ENCODE data around the gene ENOX2. TPM values are rescaled to one million over a fixed set of nuclear protein-coding genes. Genes with fewer than 3 reads are reported as not detected.

ENOX2 gene
- total and polyA plus RNA-seq, 2 of the 13 experiments (the other 11 are each of a cell fraction or from before 2014, with no cell fraction given): 5.9 to 8.5 TPM

DNA sequence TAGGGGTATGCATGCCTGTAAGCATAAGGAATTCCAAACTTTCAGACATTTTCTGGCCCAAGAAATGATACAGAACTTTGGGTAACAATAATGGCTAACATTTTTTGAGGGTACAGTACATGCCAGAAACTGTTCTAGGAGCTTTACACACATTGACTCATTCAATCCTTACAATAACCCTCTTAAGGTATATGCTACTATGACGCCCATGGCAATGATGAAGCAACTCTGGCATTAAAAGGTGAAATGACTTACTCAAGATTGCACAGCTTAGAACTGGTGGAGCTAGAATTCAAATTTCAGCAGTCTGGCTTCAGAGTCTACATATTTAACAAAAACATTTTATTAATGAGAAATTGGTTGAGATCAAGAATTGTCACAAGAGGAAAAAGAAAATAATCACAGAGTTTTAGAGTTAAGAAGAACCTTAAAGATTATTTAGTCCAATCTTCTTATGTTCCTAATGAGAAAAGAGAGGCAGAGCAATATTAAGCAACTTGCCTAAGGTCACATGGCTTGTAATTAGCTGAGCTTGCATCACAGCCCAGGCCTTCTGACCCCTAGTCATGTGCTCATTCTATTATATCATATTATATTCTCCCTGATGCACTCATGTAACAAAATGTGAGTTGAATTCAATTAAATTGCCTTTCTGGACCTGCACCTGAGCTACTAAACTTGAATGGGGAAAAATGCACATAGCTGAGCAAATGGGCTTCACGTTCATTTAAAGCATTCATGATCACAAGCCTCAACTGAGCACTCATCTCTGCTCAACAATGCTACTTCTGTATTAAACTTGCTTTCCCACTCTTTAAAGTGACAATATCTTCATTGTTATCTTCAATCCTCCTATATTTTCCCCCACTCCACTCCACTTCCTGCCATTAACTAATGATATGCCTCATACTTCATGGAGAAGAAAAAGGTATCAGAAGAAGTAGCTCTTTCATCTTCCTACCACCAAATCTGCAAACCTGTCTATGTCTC is 73.2 kb downstream of the ENOX2 start:
- Histone ChIP-seq H3K79me2 (ENCODE audit: insufficient read depth, low read length) (no peaks in the 10 kb centered on the region), H3K4me2 (ENCODE audit: low read depth, low read length) (no peak overlapping the region), H2AFZ (ENCODE audit: low read length) (no peak overlapping the region), H3K9ac (ENCODE audit: insufficient read depth, low read depth, low read length) (no peak overlapping the region), H3K27me3 (ENCODE audit: control insufficient read depth in 1 of 2, insufficient read depth in 2 of 2, low read length in 2 of 2) (no peaks in the 10 kb centered on the region), H3K27ac (ENCODE audit: extremely low read length, insufficient read depth, low read length) (no peak overlapping the region), H3K36me3 (replicated peaks in 1 of 2; ENCODE audit: control insufficient read depth in 1 of 2, insufficient read depth in 2 of 2, low read length in 2 of 2) (no peaks in the 10 kb centered on the region), H3K4me3 (replicated peaks in 1 of 3; ENCODE audit: insufficient read depth in 1 of 3, low read depth in 2 of 3, low read length in 3 of 3) (no peak overlapping the region), H3K9me3 (ENCODE audit: low read length) (no peaks in the 10 kb centered on the region), H4K20me1 (ENCODE audit: insufficient read depth, low read length) (no peaks in the 10 kb centered on the region), H3K4me1 (ENCODE audit: insufficient read depth, low read length) (no peaks in the 10 kb centered on the region)
- ATAC-seq (no peak), FAIRE-seq (no peak), DNase-seq (ENCODE audit: low spot score) (no peak)
- in situ Hi-C loops (cut with HindIII; ENCODE audit: extremely low pct_ligation_motif_present, low pct_unique_long_range_greater_than_20kb): no loop called here
- WGBS (ENCODE audit: low lambda C conversion rate): 100% methylated on average over 1 of the region's 2 CpGs
- intact Hi-C loops (cut with micrococcal nuclease; ENCODE audit: unreplicated experiment): no loop called here
- BruUV-seq (replicated peaks): no TSS peak
- CTCF ChIA-PET (ENCODE audit: low intra/inter-chr PET ratio, low total read pairs): no interaction called here
- POLR2A ChIA-PET: no interaction called here
- no peak for TF ChIP-seq SRSF4 (IDR thresholded peaks at IDR 0.05; ENCODE audit: low read depth, low read length, poor library complexity, severe bottlenecking)
- TF ChIP-seq XRCC5 (optimal IDR thresholded peaks at IDR 0.05; ENCODE audit: low read length): no peak
- TF ChIP-seq, protein P1, sequence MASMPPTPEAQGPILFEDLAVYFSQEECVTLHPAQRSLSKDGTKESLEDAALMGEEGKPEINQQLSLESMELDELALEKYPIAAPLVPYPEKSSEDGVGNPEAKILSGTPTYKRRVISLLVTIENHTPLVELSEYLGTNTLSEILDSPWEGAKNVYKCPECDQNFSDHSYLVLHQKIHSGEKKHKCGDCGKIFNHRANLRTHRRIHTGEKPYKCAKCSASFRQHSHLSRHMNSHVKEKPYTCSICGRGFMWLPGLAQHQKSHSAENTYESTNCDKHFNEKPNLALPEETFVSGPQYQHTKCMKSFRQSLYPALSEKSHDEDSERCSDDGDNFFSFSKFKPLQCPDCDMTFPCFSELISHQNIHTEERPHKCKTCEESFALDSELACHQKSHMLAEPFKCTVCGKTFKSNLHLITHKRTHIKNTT (CRISPR knock-in tag; IDR thresholded peaks at IDR 0.05): no peak
- TF ChIP-seq PRPF4 (IDR thresholded peaks at IDR 0.05; ENCODE audit: low read depth, low read length, poor library complexity, severe bottlenecking): no peak
- no peak for TF ChIP-seq DR1 (CRISPR knock-in tag; IDR thresholded peaks at IDR 0.05)
- no peak for TF ChIP-seq NAIF1 (CRISPR knock-in tag; IDR thresholded peaks at IDR 0.05; ENCODE audit: borderline replicate concordance)
- no peak for TF ChIP-seq RBFOX2 (IDR thresholded peaks at IDR 0.05; ENCODE audit: low read depth, low read length)
- TF ChIP-seq, protein P2, sequence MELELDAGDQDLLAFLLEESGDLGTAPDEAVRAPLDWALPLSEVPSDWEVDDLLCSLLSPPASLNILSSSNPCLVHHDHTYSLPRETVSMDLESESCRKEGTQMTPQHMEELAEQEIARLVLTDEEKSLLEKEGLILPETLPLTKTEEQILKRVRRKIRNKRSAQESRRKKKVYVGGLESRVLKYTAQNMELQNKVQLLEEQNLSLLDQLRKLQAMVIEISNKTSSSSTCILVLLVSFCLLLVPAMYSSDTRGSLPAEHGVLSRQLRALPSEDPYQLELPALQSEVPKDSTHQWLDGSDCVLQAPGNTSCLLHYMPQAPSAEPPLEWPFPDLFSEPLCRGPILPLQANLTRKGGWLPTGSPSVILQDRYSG (CRISPR knock-in tag; IDR thresholded peaks at IDR 0.05): no peak
- no peak for TF ChIP-seq ZFAT (CRISPR knock-in tag; conservative IDR thresholded peaks at IDR 0.05)
- TF ChIP-seq, protein P3, sequence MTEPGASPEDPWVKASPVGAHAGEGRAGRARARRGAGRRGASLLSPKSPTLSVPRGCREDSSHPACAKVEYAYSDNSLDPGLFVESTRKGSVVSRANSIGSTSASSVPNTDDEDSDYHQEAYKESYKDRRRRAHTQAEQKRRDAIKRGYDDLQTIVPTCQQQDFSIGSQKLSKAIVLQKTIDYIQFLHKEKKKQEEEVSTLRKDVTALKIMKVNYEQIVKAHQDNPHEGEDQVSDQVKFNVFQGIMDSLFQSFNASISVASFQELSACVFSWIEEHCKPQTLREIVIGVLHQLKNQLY (CRISPR knock-in tag; IDR thresholded peaks at IDR 0.05): no peak
- no peak for TF ChIP-seq EED (CRISPR knock-in tag; IDR thresholded peaks at IDR 0.05)
- TF ChIP-seq MXD4 (CRISPR knock-in tag; IDR thresholded peaks at IDR 0.05): no peak
- TF ChIP-seq, protein P4, sequence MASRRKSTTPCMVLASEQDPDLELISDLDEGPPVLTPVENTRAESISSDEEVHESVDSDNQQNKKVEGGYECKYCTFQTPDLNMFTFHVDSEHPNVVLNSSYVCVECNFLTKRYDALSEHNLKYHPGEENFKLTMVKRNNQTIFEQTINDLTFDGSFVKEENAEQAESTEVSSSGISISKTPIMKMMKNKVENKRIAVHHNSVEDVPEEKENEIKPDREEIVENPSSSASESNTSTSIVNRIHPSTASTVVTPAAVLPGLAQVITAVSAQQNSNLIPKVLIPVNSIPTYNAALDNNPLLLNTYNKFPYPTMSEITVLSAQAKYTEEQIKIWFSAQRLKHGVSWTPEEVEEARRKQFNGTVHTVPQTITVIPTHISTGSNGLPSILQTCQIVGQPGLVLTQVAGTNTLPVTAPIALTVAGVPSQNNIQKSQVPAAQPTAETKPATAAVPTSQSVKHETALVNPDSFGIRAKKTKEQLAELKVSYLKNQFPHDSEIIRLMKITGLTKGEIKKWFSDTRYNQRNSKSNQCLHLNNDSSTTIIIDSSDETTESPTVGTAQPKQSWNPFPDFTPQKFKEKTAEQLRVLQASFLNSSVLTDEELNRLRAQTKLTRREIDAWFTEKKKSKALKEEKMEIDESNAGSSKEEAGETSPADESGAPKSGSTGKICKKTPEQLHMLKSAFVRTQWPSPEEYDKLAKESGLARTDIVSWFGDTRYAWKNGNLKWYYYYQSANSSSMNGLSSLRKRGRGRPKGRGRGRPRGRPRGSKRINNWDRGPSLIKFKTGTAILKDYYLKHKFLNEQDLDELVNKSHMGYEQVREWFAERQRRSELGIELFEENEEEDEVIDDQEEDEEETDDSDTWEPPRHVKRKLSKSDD (CRISPR knock-in tag; IDR thresholded peaks at IDR 0.05; ENCODE audit: low read depth): no peak
- TF ChIP-seq, protein P5, sequence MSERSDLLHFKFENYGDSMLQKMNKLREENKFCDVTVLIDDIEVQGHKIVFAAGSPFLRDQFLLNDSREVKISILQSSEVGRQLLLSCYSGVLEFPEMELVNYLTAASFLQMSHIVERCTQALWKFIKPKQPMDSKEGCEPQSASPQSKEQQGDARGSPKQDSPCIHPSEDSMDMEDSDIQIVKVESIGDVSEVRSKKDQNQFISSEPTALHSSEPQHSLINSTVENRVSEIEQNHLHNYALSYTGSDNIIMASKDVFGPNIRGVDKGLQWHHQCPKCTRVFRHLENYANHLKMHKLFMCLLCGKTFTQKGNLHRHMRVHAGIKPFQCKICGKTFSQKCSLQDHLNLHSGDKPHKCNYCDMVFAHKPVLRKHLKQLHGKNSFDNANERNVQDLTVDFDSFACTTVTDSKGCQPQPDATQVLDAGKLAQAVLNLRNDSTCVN (CRISPR knock-in tag; IDR thresholded peaks at IDR 0.05; ENCODE audit: borderline replicate concordance): no peak

All from HepG2 (cell line).